HepG2 (cell line): ENCODE results near the gene PRKAR1A. TPM values are rescaled to one million over a fixed set of nuclear protein-coding genes. Genes with fewer than 3 reads are reported as not detected.

ENCODE experiments used
- DNMT3B ChIP-seq: conservative IDR thresholded peaks from 2 replicates; pipeline ENCODE4 v1.6.1; 2016; ENCODE audit warnings: missing biosample characterization, control low read depth
- JUN ChIP-seq: sonication (generic); formaldehyde crosslinking; IDR thresholded peaks from 2 replicates; pipeline ENCODE4 v1.4.0; 2020; ENCODE audit warnings: mild to moderate bottlenecking, missing genetic modification reagents
- POLR2G ChIP-seq: fragments of 200-400 bp; formaldehyde crosslinking; IDR thresholded peaks from 2 replicates; pipeline ENCODE4 v1.6.1; 2018; ENCODE audit warnings: mild to moderate bottlenecking, low read depth, low read length, moderate library complexity
- TEAD3 ChIP-seq: optimal IDR thresholded peaks from 2 replicates; pipeline ENCODE3; 2016; ENCODE audit warnings: borderline replicate concordance
- ZFP36 ChIP-seq: fragments of 150-350 bp; IDR thresholded peaks from 2 replicates; pipeline ENCODE4 v1.6.1; 2018; ENCODE audit warnings: borderline replicate concordance, low read length, low read depth; ENCODE audit not compliant: partially characterized antibody
- ZNF552 ChIP-seq: sonication (generic); formaldehyde crosslinking; IDR thresholded peaks from 2 replicates; pipeline ENCODE4 v1.9.0; 2022; ENCODE audit warnings: missing genetic modification reagents, mild to moderate bottlenecking, borderline replicate concordance
- ZNF570 ChIP-seq: sonication (generic); formaldehyde crosslinking; IDR thresholded peaks from 2 replicates; pipeline ENCODE4 v1.4.0; 2020; ENCODE audit warnings: mild to moderate bottlenecking, missing genetic modification reagents, borderline replicate concordance
- ZNF607 ChIP-seq: sonication (generic); formaldehyde crosslinking; IDR thresholded peaks from 2 replicates; pipeline ENCODE4 v1.5.1; 2020; ENCODE audit warnings: missing genetic modification reagents, mild to moderate bottlenecking, borderline replicate concordance
- ZNF773 ChIP-seq: sonication (generic); formaldehyde crosslinking; IDR thresholded peaks from 2 replicates; pipeline ENCODE4 v1.4.0; 2020; ENCODE audit warnings: missing genetic modification reagents, borderline replicate concordance
- ZNF792 ChIP-seq: IDR thresholded peaks from 2 replicates; pipeline ENCODE4 v1.6.1; 2016
- polyA plus RNA-seq, 8 experiments: library from polyadenylated mRNA; depleted of rRNA in 3 of 8; stranded (reverse) in 7 of 8; unstranded in 1 of 8; fragments of >200 nt; fragmentation: Illumina TruSeq in 4 of 8; extraction: Trizol in 4 of 8; gene quantifications; 2 replicates each; pipeline versions ENCODE4 v1.2.1 to v1.2.3, GENCODE V29; 2011 to 2016; ENCODE audit warnings: low read depth in 4 of 8, missing spikeins in 1 of 8, mixed read lengths in 1 of 8; ENCODE audit not compliant: insufficient read depth in 1 of 8
- total RNA-seq, 5 experiments: library from RNA; depleted of rRNA; stranded (reverse); fragments of >200 nt; fragmentation: Illumina TruSeq; extraction: Trizol; gene quantifications; 2 replicates each; pipeline ENCODE4 v1.2.3, GENCODE V29; 2016; ENCODE audit warnings: low read depth in 1 of 5
- TF ChIP-seq, protein P1 (sequence below): sonication (generic); formaldehyde crosslinking; IDR thresholded peaks from 2 replicates; pipeline ENCODE4 v1.4.0; 2020; ENCODE audit warnings: mild to moderate bottlenecking, missing genetic modification reagents
- TF ChIP-seq, protein P2 (sequence below): sonication (generic); formaldehyde crosslinking; IDR thresholded peaks from 2 replicates; pipeline ENCODE4 v1.9.0; 2022; ENCODE audit warnings: missing genetic modification reagents, mild to moderate bottlenecking, borderline replicate concordance
- TF ChIP-seq, protein P3 (sequence below), 2 experiments: fragments of 450-650 bp in 1 of 2; sonication (generic) in 1 of 2; formaldehyde crosslinking in 1 of 2; IDR thresholded peaks; 2 replicates each; pipeline versions ENCODE4 v1.6.1 to v1.8.0; 2016 to 2022; ENCODE audit warnings: antibody characterized with exemption in 1 of 2, mild to moderate bottlenecking in 1 of 2, missing genetic modification reagents in 1 of 2
- TF ChIP-seq, protein P4 (sequence below): sonication (generic); formaldehyde crosslinking; IDR thresholded peaks from 2 replicates; pipeline ENCODE4 v1.4.0; 2020; ENCODE audit warnings: missing genetic modification reagents

PRKAR1A gene
- total and polyA plus RNA-seq, 2 of the 13 experiments (the other 11 are each of a cell fraction or from before 2014, with no cell fraction given) = 265 to 266 TPM

- TF ChIP-seq ZNF552 (CRISPR knock-in tag) (no peak), DNMT3B (CRISPR knock-in tag) (no peak), TEAD3 (no peak), ZNF607 (no peak), ZFP36 (no peak), ZNF570 (CRISPR knock-in tag) (no peak), ZNF773 (CRISPR knock-in tag) (no peak), POLR2G (0 out of 2 replicates have a peak, but pooled peaks have one; percentile 32), ZNF792 (CRISPR knock-in tag) (no peak), JUN (CRISPR knock-in tag) (no peak)
- TF ChIP-seq, protein P1, sequence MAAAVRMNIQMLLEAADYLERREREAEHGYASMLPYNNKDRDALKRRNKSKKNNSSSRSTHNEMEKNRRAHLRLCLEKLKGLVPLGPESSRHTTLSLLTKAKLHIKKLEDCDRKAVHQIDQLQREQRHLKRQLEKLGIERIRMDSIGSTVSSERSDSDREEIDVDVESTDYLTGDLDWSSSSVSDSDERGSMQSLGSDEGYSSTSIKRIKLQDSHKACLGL (CRISPR knock-in tag) = no peak
- TF ChIP-seq, protein P2, sequence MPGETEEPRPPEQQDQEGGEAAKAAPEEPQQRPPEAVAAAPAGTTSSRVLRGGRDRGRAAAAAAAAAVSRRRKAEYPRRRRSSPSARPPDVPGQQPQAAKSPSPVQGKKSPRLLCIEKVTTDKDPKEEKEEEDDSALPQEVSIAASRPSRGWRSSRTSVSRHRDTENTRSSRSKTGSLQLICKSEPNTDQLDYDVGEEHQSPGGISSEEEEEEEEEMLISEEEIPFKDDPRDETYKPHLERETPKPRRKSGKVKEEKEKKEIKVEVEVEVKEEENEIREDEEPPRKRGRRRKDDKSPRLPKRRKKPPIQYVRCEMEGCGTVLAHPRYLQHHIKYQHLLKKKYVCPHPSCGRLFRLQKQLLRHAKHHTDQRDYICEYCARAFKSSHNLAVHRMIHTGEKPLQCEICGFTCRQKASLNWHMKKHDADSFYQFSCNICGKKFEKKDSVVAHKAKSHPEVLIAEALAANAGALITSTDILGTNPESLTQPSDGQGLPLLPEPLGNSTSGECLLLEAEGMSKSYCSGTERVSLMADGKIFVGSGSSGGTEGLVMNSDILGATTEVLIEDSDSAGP = 0 out of 2 replicates have a peak, but pooled peaks have one; percentile 12
- TF ChIP-seq, protein P3, sequence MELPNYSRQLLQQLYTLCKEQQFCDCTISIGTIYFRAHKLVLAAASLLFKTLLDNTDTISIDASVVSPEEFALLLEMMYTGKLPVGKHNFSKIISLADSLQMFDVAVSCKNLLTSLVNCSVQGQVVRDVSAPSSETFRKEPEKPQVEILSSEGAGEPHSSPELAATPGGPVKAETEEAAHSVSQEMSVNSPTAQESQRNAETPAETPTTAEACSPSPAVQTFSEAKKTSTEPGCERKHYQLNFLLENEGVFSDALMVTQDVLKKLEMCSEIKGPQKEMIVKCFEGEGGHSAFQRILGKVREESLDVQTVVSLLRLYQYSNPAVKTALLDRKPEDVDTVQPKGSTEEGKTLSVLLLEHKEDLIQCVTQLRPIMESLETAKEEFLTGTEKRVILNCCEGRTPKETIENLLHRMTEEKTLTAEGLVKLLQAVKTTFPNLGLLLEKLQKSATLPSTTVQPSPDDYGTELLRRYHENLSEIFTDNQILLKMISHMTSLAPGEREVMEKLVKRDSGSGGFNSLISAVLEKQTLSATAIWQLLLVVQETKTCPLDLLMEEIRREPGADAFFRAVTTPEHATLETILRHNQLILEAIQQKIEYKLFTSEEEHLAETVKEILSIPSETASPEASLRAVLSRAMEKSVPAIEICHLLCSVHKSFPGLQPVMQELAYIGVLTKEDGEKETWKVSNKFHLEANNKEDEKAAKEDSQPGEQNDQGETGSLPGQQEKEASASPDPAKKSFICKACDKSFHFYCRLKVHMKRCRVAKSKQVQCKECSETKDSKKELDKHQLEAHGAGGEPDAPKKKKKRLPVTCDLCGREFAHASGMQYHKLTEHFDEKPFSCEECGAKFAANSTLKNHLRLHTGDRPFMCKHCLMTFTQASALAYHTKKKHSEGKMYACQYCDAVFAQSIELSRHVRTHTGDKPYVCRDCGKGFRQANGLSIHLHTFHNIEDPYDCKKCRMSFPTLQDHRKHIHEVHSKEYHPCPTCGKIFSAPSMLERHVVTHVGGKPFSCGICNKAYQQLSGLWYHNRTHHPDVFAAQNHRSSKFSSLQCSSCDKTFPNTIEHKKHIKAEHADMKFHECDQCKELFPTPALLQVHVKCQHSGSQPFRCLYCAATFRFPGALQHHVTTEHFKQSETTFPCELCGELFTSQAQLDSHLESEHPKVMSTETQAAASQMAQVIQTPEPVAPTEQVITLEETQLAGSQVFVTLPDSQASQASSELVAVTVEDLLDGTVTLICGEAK (IDR thresholded peaks at IDR 0.05) = no peak
- TF ChIP-seq, protein P3 (CRISPR knock-in tag; IDR thresholded peaks at IDR 0.05) = 0 out of 2 replicates have a peak, but pooled peaks have one; percentile 32
- TF ChIP-seq, protein P4, sequence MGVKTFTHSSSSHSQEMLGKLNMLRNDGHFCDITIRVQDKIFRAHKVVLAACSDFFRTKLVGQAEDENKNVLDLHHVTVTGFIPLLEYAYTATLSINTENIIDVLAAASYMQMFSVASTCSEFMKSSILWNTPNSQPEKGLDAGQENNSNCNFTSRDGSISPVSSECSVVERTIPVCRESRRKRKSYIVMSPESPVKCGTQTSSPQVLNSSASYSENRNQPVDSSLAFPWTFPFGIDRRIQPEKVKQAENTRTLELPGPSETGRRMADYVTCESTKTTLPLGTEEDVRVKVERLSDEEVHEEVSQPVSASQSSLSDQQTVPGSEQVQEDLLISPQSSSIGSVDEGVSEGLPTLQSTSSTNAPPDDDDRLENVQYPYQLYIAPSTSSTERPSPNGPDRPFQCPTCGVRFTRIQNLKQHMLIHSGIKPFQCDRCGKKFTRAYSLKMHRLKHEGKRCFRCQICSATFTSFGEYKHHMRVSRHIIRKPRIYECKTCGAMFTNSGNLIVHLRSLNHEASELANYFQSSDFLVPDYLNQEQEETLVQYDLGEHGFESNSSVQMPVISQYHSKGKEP (CRISPR knock-in tag) = no peak
Measured at GRCh38 chr17:68518063-68518815, 6.0 kb downstream of the PRKAR1A start (continued).
